K562 (cell line): ENCODE data around the gene ADAP1. TPM values are rescaled to one million over a fixed set of nuclear protein-coding genes. Genes with fewer than 3 reads are reported as not detected.

Source experiments
- ATAC-seq: fragments of 200-7000 bp; cut with Tn5 transposase; 3 replicates; pipeline ENCODE4 v1.9.1; 2020; ENCODE audit warnings: moderate library complexity
- BruUV-seq: library from RNA; stranded (reverse); fragments of 400-500 nt; replicated peaks from 2 replicates; lab custom pipeline; 2021; lab: Mats Ljungman, UMichigan
- CTCF ChIA-PET: fragments of 300-600 bp; formaldehyde crosslinking; extraction: SDS; loops from one replicate; lab custom pipeline; 2021; ENCODE audit warnings: low intra/inter-chr PET ratio; lab: Yijun Ruan, JAX
- POLR2A ChIA-PET: fragments of 300-600, 350-650 bp; sonication (Branson Sonifier 250); formaldehyde crosslinking; extraction: SDS; loops from one replicate; lab custom pipeline; 2021; ENCODE audit warnings: antibody characterized with exemption, inconsistent platforms; lab: Yijun Ruan, JAX
- DNase-seq, 4 experiments: peaks; one replicate each; pipeline versions ENCODE4 v3.0.0 to v3.0.0-alpha.2; 2011 to 2018; ENCODE audit warnings: low spot score in 3 of 4, mixed read lengths in 3 of 4; ENCODE audit errors: extremely low read depth in 1 of 4
- FAIRE-seq: peaks from 2 replicates; lab custom pipeline; 2011; peaks lifted over from hg19 to GRCh38; lab: Jason Lieb, UNC
- H2AFZ ChIP-seq: 2 replicates; pipeline ENCODE4 v1.6.0; 2011; ENCODE audit warnings: low read depth, low read length, control low read depth, inconsistent platforms
- H3K27ac ChIP-seq: fragments of 200-600 bp; 3 replicates; pipeline ENCODE4 v1.8.0; 2011; ENCODE audit warnings: low read depth, mild to moderate bottlenecking, control low read depth, inconsistent platforms, low read length, moderate library complexity, mixed read lengths; ENCODE audit errors: extremely low read depth
- H3K27me3 ChIP-seq, 2 experiments: fragments of 300-600 bp in 1 of 2; 2 replicates in 1 of 2; 3 replicates in 1 of 2; pipeline versions ENCODE4 v1.6.0 to v1.8.0; 2011; ENCODE audit warnings: inconsistent platforms in 2 of 2, low read length in 2 of 2, mild to moderate bottlenecking in 1 of 2, mixed read lengths in 1 of 2, moderate library complexity in 1 of 2; ENCODE audit not compliant: control insufficient read depth in 2 of 2, insufficient read depth in 2 of 2
- H3K36me3 ChIP-seq: fragments of 300-600 bp; 3 replicates; pipeline ENCODE4 v1.8.0; 2011; ENCODE audit warnings: mild to moderate bottlenecking, low read length, inconsistent platforms; ENCODE audit not compliant: control insufficient read depth, insufficient read depth
- H3K4me1 ChIP-seq, 2 experiments: fragments of 200-600 bp in 1 of 2; replicated peaks in 1 of 2; 2 replicates in 1 of 2; 3 replicates in 1 of 2; pipeline versions ENCODE4 v1.5.1 to v1.8.0; 2011; ENCODE audit warnings: inconsistent platforms in 2 of 2, low read length in 2 of 2, mild to moderate bottlenecking in 1 of 2, mixed read lengths in 1 of 2, moderate library complexity in 1 of 2; ENCODE audit not compliant: control insufficient read depth in 2 of 2, insufficient read depth in 2 of 2
- H3K4me2 ChIP-seq: 2 replicates; pipeline ENCODE4 v1.6.1; 2011; ENCODE audit warnings: low read length, control low read depth, inconsistent platforms, mixed read lengths; ENCODE audit not compliant: insufficient read depth
- H3K4me3 ChIP-seq: fragments of 200-600 bp; sonication (generic), shearing (Covaris generic); 2 replicates; pipeline ENCODE4 v1.5.1; 2016; ENCODE audit warnings: control low read depth, inconsistent platforms
- H3K79me2 ChIP-seq: fragments of 200-600 bp; 3 replicates; pipeline ENCODE4 v1.8.0; 2011; ENCODE audit warnings: low read length, inconsistent platforms; ENCODE audit not compliant: control insufficient read depth, insufficient read depth
- H3K9ac ChIP-seq, 2 experiments: 2 replicates each; pipeline versions ENCODE4 v1.6.0 to v1.6.1; 2011; ENCODE audit warnings: low read depth in 2 of 2, low read length in 2 of 2, control low read depth in 1 of 2, inconsistent platforms in 1 of 2, mild to moderate bottlenecking in 1 of 2, mixed read lengths in 1 of 2; ENCODE audit not compliant: insufficient read depth in 1 of 2
- H3K9me1 ChIP-seq: one replicate; pipeline ENCODE4 v1.6.0; 2011; ENCODE audit warnings: inconsistent platforms, mild to moderate bottlenecking, low read length, moderate library complexity; ENCODE audit not compliant: control insufficient read depth, insufficient read depth
- H3K9me3 ChIP-seq: replicated peaks from 2 replicates; pipeline ENCODE4 v1.5.1; 2011; ENCODE audit warnings: low read depth, low read length, inconsistent platforms; ENCODE audit not compliant: control insufficient read depth, insufficient read depth
- H4K20me1 ChIP-seq: replicated peaks from 2 replicates; pipeline ENCODE4 v1.6.1; 2011; ENCODE audit warnings: low read length, inconsistent platforms, mixed read lengths; ENCODE audit not compliant: control insufficient read depth, insufficient read depth
- E2F1 ChIP-seq: sonication (generic); formaldehyde crosslinking; IDR thresholded peaks from 2 replicates; pipeline ENCODE4 v1.8.1; 2023; ENCODE audit warnings: mild to moderate bottlenecking, missing genetic modification reagents, moderate library complexity
- MBD2 ChIP-seq: sonication (generic); IDR thresholded peaks from 2 replicates; pipeline ENCODE4 v1.6.1; 2016; ENCODE audit warnings: low read depth, borderline replicate concordance
- NR2C1 ChIP-seq, 2 experiments: fragments of 450-650 bp; IDR thresholded peaks; 2 replicates each; pipeline ENCODE4 v1.6.1; 2017; ENCODE audit warnings: mild to moderate bottlenecking in 2 of 2, antibody characterized with exemption in 1 of 2, inconsistent platforms in 1 of 2, missing compliant biosample characterization in 1 of 2, missing genetic modification characterization in 1 of 2
- NR2C2 ChIP-seq, 2 experiments: fragments of 200-800 bp in 1 of 2; sonication (Bioruptor generic) in 1 of 2; sonication (generic) in 1 of 2; formaldehyde crosslinking in 1 of 2; IDR thresholded peaks; 2 replicates each; pipeline versions ENCODE4 v1.6.1 to v1.8.0; 2016 to 2022; ENCODE audit warnings: mild to moderate bottlenecking in 1 of 2, missing compliant biosample characterization in 1 of 2, missing genetic modification characterization in 1 of 2, missing genetic modification reagents in 1 of 2
- PHF20 ChIP-seq: fragments of 450-650 bp; IDR thresholded peaks from 2 replicates; pipeline ENCODE4 v1.6.1; 2018; ENCODE audit not compliant: partially characterized antibody
- RFX5 ChIP-seq: IDR thresholded peaks from 2 replicates; pipeline ENCODE4 v1.6.1; 2011; ENCODE audit warnings: low read depth, mild to moderate bottlenecking, improper control_type of control experiment, low read length
- SPI1 ChIP-seq: IDR thresholded peaks from 2 replicates; pipeline ENCODE4 v1.6.1; 2011; ENCODE audit warnings: low read depth, low read length, control low read depth, borderline replicate concordance
- ZBTB7A ChIP-seq: IDR thresholded peaks from 2 replicates; pipeline ENCODE4 v1.6.1; 2011; ENCODE audit warnings: low read depth, mild to moderate bottlenecking, low read length, moderate library complexity, borderline replicate concordance; ENCODE audit not compliant: control insufficient read depth
- ZNF263 ChIP-seq: sonication (generic); formaldehyde crosslinking; IDR thresholded peaks from 2 replicates; pipeline ENCODE4 v1.8.0; 2022; ENCODE audit warnings: mild to moderate bottlenecking, missing genetic modification reagents, borderline replicate concordance
- WGBS: fragments of 100-300 bp; shearing (Covaris generic); methylation state at CpG from one replicate; pipeline ENCODE4 v1.1.6; 2016; ENCODE audit warnings: low coverage, mixed read lengths; ENCODE audit not compliant: insufficient coverage; ENCODE audit errors: missing lambda C conversion rate; 5-methylcytosine and 5-hydroxymethylcytosine counted together
- in situ Hi-C: fragments of 300-500 bp; cut with MboI; formaldehyde crosslinking; loops from 4 replicates; pipeline ENCODE4 v1.15.0; 2018; ENCODE audit warnings: inconsistent platforms, mixed read lengths
- intact Hi-C: fragments of 100-400 bp; cut with micrococcal nuclease; formaldehyde crosslinking; loops from 2 replicates; pipeline ENCODE4 v1.14.2; 2022
- polyA plus RNA-seq, 8 experiments: library from polyadenylated mRNA; depleted of rRNA in 4 of 8; stranded (reverse) in 5 of 8; unstranded in 3 of 8; fragments of >200 nt; fragmentation: Nextera tagmentation in 2 of 8; fragmentation: Illumina TruSeq in 1 of 8; extraction: Ambion mirVana in 2 of 8; extraction: Trizol in 1 of 8; gene quantifications; 2 replicates each; pipeline versions ENCODE4 v1.2.1 to v1.2.3, GENCODE V29; 2011 to 2014; ENCODE audit warnings: inconsistent platforms in 1 of 8, missing spikeins in 1 of 8
- total RNA-seq, 7 experiments: library from RNA; depleted of rRNA in 6 of 7; stranded (reverse); fragments of >200 nt in 6 of 7; fragmentation: Illumina TruSeq in 2 of 7; extraction: Trizol in 2 of 7; gene quantifications; 2 replicates each; pipeline versions ENCODE4 v1.2.1 to v1.2.3, GENCODE V29; 2011 to 2021; ENCODE audit warnings: low replicate concordance in 1 of 7

The ADAP1 gene
- total and polyA plus RNA-seq, 9 of the 15 experiments (the other 6 are each of a cell fraction or from before 2014, with no cell fraction given), result 0.27 to 1.4 (median 0.52) TPM; not detected in 3

GRCh38 chr7:907158-907980, 47.1 kb downstream of the ADAP1 start (continued):
- TF ChIP-seq MBD2 (no peak), RFX5 (no peak)
- TF ChIP-seq, all 486 proteins: peak for 4

- Histone ChIP-seq H3K4me2 (no peak overlapping the region), H3K79me2 (no peaks in the 10 kb centered on the region), H3K27me3 (peaks cover 9 to 19% of the 10 kb centered on the region in 2 experiments; a peak in 1 of 5 replicates), H3K27ac (no peak overlapping the region), H3K9me3 (no peaks in the 10 kb centered on the region), H2AFZ (no peak overlapping the region), H3K4me1 (peaks cover 11 to 69% of the 10 kb centered on the region in 2 experiments), H3K9ac (no peak overlapping the region), H3K4me3 (no peak overlapping the region), H4K20me1 (no peaks in the 10 kb centered on the region), H3K9me1 (no peaks in the 10 kb centered on the region), H3K36me3 (no peaks in the 10 kb centered on the region)
- WGBS, result 20% methylated on average over 5 of the region's 10 CpGs
- POLR2A ChIA-PET, result interaction anchor here (1.2 kb wide), 1 partner anchor 15 kb away, joined by 4 read pairs; no protein-coding TSS in a partner anchor
- ATAC-seq, result peak; percentile 4; the same call in 2 of the 3 replicates
- in situ Hi-C loops, result no loop called here
- intact Hi-C loops, result no loop called here
- FAIRE-seq, result no peak
- BruUV-seq, result no TSS peak
- CTCF ChIA-PET, result interaction anchor here (0.6 kb wide), 1 partner anchor 88 kb away, joined by 4 read pairs; no protein-coding TSS in a partner anchor
- no peak for TF ChIP-seq PHF20
- no peak for TF ChIP-seq E2F1
- TF ChIP-seq ZBTB7A, result peak; percentile 92
- TF ChIP-seq NR2C1 (IDR thresholded peaks at IDR 0.05), result peak; percentile 23; the same call in 1 of the 2 replicates
- no peak for TF ChIP-seq NR2C1 (tag; IDR thresholded peaks at IDR 0.05)
- peak; percentile 83 for TF ChIP-seq ZNF263
- no peak for TF ChIP-seq SPI1
- no peak for TF ChIP-seq NR2C2 (CRISPR knock-in tag; IDR thresholded peaks at IDR 0.05)
- TF ChIP-seq NR2C2 (tag; IDR thresholded peaks at IDR 0.05), result 0 out of 2 replicates have a peak, but pooled peaks have one; percentile 9
- DNase-seq, result no peak
These were observed 47.7 kb downstream of the ADAP1 start for GRCh38 chr7:906776-907157.
